GM23248 (cell line): ENCODE results near the gene NRDE2. TPM values are rescaled to one million over a fixed set of nuclear protein-coding genes. Genes with fewer than 3 reads are reported as not detected.
A peak's percentile ranks its signal among the peaks of the same experiment; 100 is the strongest.

Source experiments
- DNase-seq: peaks from one replicate; pipeline ENCODE4 v3.0.0-alpha.2; 2015
- H2AFZ ChIP-seq: fragments of 200-600 bp; sonication (generic); 2 replicates; pipeline ENCODE4 v1.6.1; 2016; ENCODE audit warnings: antibody characterized with exemption
- H3F3A ChIP-seq: fragments of 200-600 bp; sonication (generic); 2 replicates; pipeline ENCODE4 v1.6.1; 2016; ENCODE audit warnings: mild to moderate bottlenecking, antibody characterized with exemption, mixed run types; ENCODE audit not compliant: insufficient read depth
- H3K27ac ChIP-seq: fragments of 200-600 bp; sonication (generic); 2 replicates; pipeline ENCODE4 v1.5.1; 2016; ENCODE audit warnings: mild to moderate bottlenecking
- H3K27me3 ChIP-seq: fragments of 200-600 bp; sonication (generic); replicated peaks from 2 replicates; pipeline ENCODE4 v1.6.1; 2016; ENCODE audit warnings: mild to moderate bottlenecking; ENCODE audit not compliant: insufficient read depth
- H3K36me3 ChIP-seq: fragments of 200-600 bp; sonication (generic); 2 replicates; pipeline ENCODE4 v1.6.1; 2016; ENCODE audit warnings: low read depth, mild to moderate bottlenecking
- H3K4me1 ChIP-seq: fragments of 200-600 bp; sonication (generic); 2 replicates; pipeline ENCODE4 v1.6.1; 2016; ENCODE audit warnings: mild to moderate bottlenecking; ENCODE audit not compliant: insufficient read depth
- H3K4me2 ChIP-seq: fragments of 200-600 bp; sonication (generic); one replicate; pipeline ENCODE4 v1.6.1; 2016; ENCODE audit warnings: mild to moderate bottlenecking; ENCODE audit not compliant: unreplicated experiment
- H3K4me3 ChIP-seq: fragments of 200-600 bp; sonication (generic); 2 replicates; pipeline ENCODE4 v1.5.1; 2016; ENCODE audit warnings: mild to moderate bottlenecking
- H3K79me2 ChIP-seq: fragments of 200-600 bp; sonication (generic); 2 replicates; pipeline ENCODE4 v1.6.1; 2016; ENCODE audit warnings: mild to moderate bottlenecking; ENCODE audit not compliant: insufficient read depth
- H3K9ac ChIP-seq: fragments of 200-600 bp; sonication (generic); 2 replicates; pipeline ENCODE4 v1.6.1; 2016; ENCODE audit warnings: mild to moderate bottlenecking
- H3K9me2 ChIP-seq: fragments of 200-600 bp; sonication (generic); 2 replicates; pipeline ENCODE4 v1.6.1; 2016; ENCODE audit warnings: mixed run types, mild to moderate bottlenecking, moderate library complexity; ENCODE audit not compliant: insufficient read depth
- H3K9me3 ChIP-seq: fragments of 200-600 bp; sonication (generic); one replicate; pipeline ENCODE4 v1.6.1; 2017; ENCODE audit warnings: low read depth
- H4K20me1 ChIP-seq: fragments of 200-600 bp; sonication (generic); 2 replicates; pipeline ENCODE4 v1.6.0; 2016; ENCODE audit not compliant: insufficient read depth
- EZH2 ChIP-seq: fragments of 200-600 bp; sonication (generic); IDR thresholded peaks from 2 replicates; pipeline ENCODE4 v1.6.1; 2018; ENCODE audit warnings: antibody characterized with exemption, mild to moderate bottlenecking; ENCODE audit not compliant: insufficient read depth, poor library complexity, severe bottlenecking
- EZH2phosphoT487 ChIP-seq: fragments of 200-600 bp; sonication (generic); IDR thresholded peaks from 2 replicates; pipeline ENCODE4 v1.6.1; 2018; ENCODE audit warnings: antibody characterized with exemption, moderate library complexity, mild to moderate bottlenecking, low read depth; ENCODE audit not compliant: insufficient read depth
- WGBS, 2 experiments: methylation state at CpG; one replicate each; pipeline ENCODE4 v1.1.6; 2015 to 2017; ENCODE audit warnings: low lambda C conversion rate in 2 of 2, low coverage in 1 of 2; ENCODE audit errors: missing lambda C conversion rate in 2 of 2; 5-methylcytosine and 5-hydroxymethylcytosine counted together
- in situ Hi-C: fragments of 300-500 bp; cut with MboI; formaldehyde crosslinking; loops from 2 replicates; pipeline ENCODE4 v1.15.0; 2020
- polyA plus RNA-seq: library from polyadenylated mRNA; unstranded; fragments of >200 nt; fragmentation: Nextera tagmentation; extraction: Ambion mirVana; gene quantifications from 2 replicates; pipeline ENCODE4 v1.2.1, GENCODE V29; 2016
- total RNA-seq: library from RNA; depleted of rRNA; stranded (reverse); fragments of >200 nt; shearing (Covaris generic); gene quantifications from 2 replicates; pipeline ENCODE4 v1.2.3, GENCODE V29; 2014

Gene NRDE2
- total and polyA plus RNA-seq, 2 experiments from 2014 or later, result 9.4 to 10.2 TPM

- no peak overlapping the region for H3K27ac ChIP-seq
- H3K9me2 ChIP-seq, result no peaks in the 10 kb centered on the region
- no peak for TF ChIP-seq EZH2
- TF ChIP-seq EZH2phosphoT487, result no peak
- 90 to 100% methylated on average over 4 of the region's 4 CpGs for WGBS, 2 experiments
- no peaks in the 10 kb centered on the region for H4K20me1 ChIP-seq
- no peaks in the 10 kb centered on the region for H3K27me3 ChIP-seq
- no peaks in the 10 kb centered on the region for H3K79me2 ChIP-seq
- H3K36me3 ChIP-seq, result no peaks in the 10 kb centered on the region; the same call in 1 of the 2 replicates
- H2AFZ ChIP-seq, result no peak overlapping the region
- no peaks in the 10 kb centered on the region for H3K9me3 ChIP-seq
- H3F3A ChIP-seq, result peaks cover 20% of the 10 kb centered on the region
- in situ Hi-C loops, result loop anchor here (10.0 kb wide), 1 partner anchor 391 kb away; no protein-coding TSS in a partner anchor
- no peak overlapping the region for H3K4me3 ChIP-seq
- H3K4me1 ChIP-seq, result no peaks in the 10 kb centered on the region
- H3K9ac ChIP-seq, result no peak overlapping the region
- no peak for DNase-seq
- no peak overlapping the region for H3K4me2 ChIP-seq
Measured at GRCh38 chr14:90303473-90303872, 28.3 kb downstream of the NRDE2 start.

GRCh38 chr14:90302529-90303303 lies 29.0 kb downstream of the NRDE2 start:
- peaks cover 20% of the 10 kb centered on the region for H3F3A ChIP-seq
- no peak for DNase-seq
- no peaks in the 10 kb centered on the region for H3K79me2 ChIP-seq
- no peaks in the 10 kb centered on the region for H3K9me2 ChIP-seq
- no peak overlapping the region for H2AFZ ChIP-seq
- H3K9me3 ChIP-seq, result no peaks in the 10 kb centered on the region
- TF ChIP-seq EZH2 (no peak), EZH2phosphoT487 (no peak)
- 76 to 81% methylated on average over 10 of the region's 10 CpGs for WGBS, 2 experiments
- H3K27ac ChIP-seq, result no peak overlapping the region
- H3K27me3 ChIP-seq, result no peaks in the 10 kb centered on the region
- H3K36me3 ChIP-seq, result no peaks in the 10 kb centered on the region; the same call in 1 of the 2 replicates
- in situ Hi-C loops, result loop anchor here (10.0 kb wide), 1 partner anchor 392 kb away; no protein-coding TSS in a partner anchor
- H3K4me1 ChIP-seq, result no peaks in the 10 kb centered on the region
- no peak overlapping the region for H3K4me2 ChIP-seq
- H4K20me1 ChIP-seq, result no peaks in the 10 kb centered on the region
- H3K4me3 ChIP-seq, result no peak overlapping the region
- H3K9ac ChIP-seq, result no peak overlapping the region

GRCh38 chr14:90301668-90302090 lies 30.1 kb downstream of the NRDE2 start:
- no peak overlapping the region for H3K4me3 ChIP-seq
- in situ Hi-C loops, result loop anchor here (10.0 kb wide), 1 partner anchor 393 kb away; no protein-coding TSS in a partner anchor
- H3K9me3 ChIP-seq, result no peaks in the 10 kb centered on the region
- H4K20me1 ChIP-seq, result no peaks in the 10 kb centered on the region
- H3K9ac ChIP-seq, result no peak overlapping the region
- H3K36me3 ChIP-seq, result no peaks in the 10 kb centered on the region
- H3K4me2 ChIP-seq, result no peak overlapping the region
- no peaks in the 10 kb centered on the region for H3K4me1 ChIP-seq
- no peaks in the 10 kb centered on the region for H3K27me3 ChIP-seq
- DNase-seq, result peak; percentile 66
- 64 to 67% methylated on average over 5 of the region's 5 CpGs for WGBS, 2 experiments
- TF ChIP-seq EZH2phosphoT487, result no peak
- TF ChIP-seq EZH2, result no peak
- no peaks in the 10 kb centered on the region for H3K79me2 ChIP-seq
- H3K9me2 ChIP-seq, result no peaks in the 10 kb centered on the region
- H3K27ac ChIP-seq, result no peak overlapping the region
- H2AFZ ChIP-seq, result no peak overlapping the region; the same call in 1 of the 2 replicates
- peaks cover 20% of the 10 kb centered on the region for H3F3A ChIP-seq

GRCh38 chr14:90301122-90301521 lies 30.6 kb downstream of the NRDE2 start:
- Histone ChIP-seq H3K9me2 (no peaks in the 10 kb centered on the region), H4K20me1 (no peaks in the 10 kb centered on the region), H3K9me3 (no peaks in the 10 kb centered on the region), H3K4me1 (no peaks in the 10 kb centered on the region), H3K36me3 (peaks cover 5% of the 10 kb centered on the region; the same call in 1 of the 2 replicates), H3K4me2 (no peak overlapping the region), H3F3A (peaks cover 20% of the 10 kb centered on the region), H3K79me2 (no peaks in the 10 kb centered on the region), H3K9ac (no peak overlapping the region), H3K27me3 (no peaks in the 10 kb centered on the region), H3K27ac (no peak overlapping the region), H2AFZ (no peak overlapping the region), H3K4me3 (no peak overlapping the region)
- 83 to 86% methylated on average over 6 of the region's 6 CpGs for WGBS, 2 experiments
- no peak for TF ChIP-seq EZH2phosphoT487
- TF ChIP-seq EZH2, result no peak
- in situ Hi-C loops, result loop anchor here (10.0 kb wide), 1 partner anchor 394 kb away; no protein-coding TSS in a partner anchor
- no peak for DNase-seq
